NCI-H345 (cell line): Measurements from ENCODE around the gene NDUFB7.

Source experiments
- DNase-seq: peaks from one replicate; lab custom pipeline; 2025; lab: John Stamatoyannopoulos, UW

Gene NDUFB7

GRCh38 chr19:14520543-14520942 is 51.3 kb downstream of the NDUFB7 start:
- DNase-seq: no peak

- no peak for DNase-seq
Measured at GRCh38 chr19:14519860-14520407, 51.9 kb downstream of the NDUFB7 start.

DNA sequence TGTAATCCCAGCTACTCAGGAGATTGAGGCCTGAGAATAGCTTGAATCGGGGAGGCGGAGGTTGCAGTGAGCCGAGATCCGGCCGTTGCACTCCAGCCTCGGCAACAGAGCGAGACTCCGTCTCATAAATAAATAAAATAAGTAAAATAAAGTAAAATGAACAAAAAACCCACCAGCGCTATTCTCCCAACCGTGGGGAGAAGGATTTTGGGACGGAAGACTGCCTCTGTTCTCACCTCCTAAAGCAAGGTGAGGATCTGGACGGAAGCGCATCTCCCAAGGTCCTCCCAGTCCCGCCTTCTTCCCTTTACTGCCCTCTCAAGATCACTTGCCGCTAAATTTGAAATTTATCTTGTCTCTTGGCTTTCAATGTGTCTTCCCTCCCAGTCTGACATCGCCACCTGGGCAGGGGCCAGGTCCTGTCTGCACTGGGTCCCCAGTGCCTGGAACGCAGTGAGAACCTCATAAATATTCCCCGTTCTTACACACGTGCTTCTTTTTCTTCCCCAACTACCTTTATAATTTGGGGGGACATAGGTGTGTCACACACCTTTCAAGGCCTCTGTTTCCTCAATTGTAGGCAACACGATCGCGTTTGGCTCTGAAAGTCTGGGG is 52.5 kb downstream of the NDUFB7 start:
- no peak for DNase-seq

- DNase-seq: peak; percentile 59
Measured at GRCh38 chr19:14517840-14518505, 53.9 kb downstream of the NDUFB7 start, which contains the start of gene DNAJB1. DNAJB1 (minus strand) TSS chr19:14518397; CDS start chr19:14518349, 48 bp downstream.

DNA sequence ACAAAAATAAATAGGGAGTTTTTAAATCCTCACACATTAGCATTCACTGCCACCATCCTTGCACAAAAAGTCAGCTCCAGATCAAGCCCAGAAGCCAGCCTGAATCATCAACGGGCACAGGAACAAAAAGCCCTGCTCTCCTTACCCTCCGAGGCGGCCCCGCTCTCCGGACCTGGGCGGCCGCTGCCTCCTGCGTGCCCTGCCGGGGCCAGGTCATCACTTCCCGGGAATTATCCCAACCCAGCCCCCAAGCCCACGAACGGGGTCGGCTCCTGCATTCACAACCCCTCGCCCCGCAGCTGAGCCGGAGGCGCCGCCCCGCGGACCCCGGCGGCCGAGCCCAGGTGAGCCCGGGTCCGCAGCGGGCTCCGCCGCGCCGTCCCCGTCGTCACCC is 54.4 kb downstream of the NDUFB7 start:
- no peak for DNase-seq

- no peak for DNase-seq
Measured at GRCh38 chr19:14516746-14517438, 55.0 kb downstream of the NDUFB7 start.
